ENCODE data around the gene RALGPS2.

RALGPS2 gene

DNA sequence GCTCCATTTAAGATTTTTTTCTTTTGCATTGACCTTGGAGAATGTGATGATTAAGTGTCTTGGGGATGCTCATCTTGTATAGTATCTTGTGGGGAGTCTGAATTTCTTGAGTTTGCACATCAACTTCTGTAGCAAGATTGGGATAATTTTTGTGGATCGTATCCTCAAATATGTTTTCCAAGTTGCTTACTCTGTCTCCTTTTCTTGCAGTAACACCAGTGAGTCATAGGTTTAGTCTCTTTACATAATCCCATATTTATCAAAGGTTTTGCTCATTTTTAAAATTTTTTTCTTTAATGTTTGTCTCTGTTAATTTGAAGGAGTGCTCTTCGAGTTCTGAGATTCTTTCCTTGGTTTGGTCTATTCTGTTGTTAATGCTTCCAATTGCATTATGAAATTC is 187.6 kb downstream of the RALGPS2 start:
- in situ Hi-C loops (cut with HindIII; ENCODE audit: low sequenced_read_pairs) = no loop called here

- in situ Hi-C loops (cut with HindIII; ENCODE audit: low sequenced_read_pairs) = no loop called here
These were observed 191.6 kb downstream of the RALGPS2 start for GRCh38 chr1:178916448-178917174.

DNA sequence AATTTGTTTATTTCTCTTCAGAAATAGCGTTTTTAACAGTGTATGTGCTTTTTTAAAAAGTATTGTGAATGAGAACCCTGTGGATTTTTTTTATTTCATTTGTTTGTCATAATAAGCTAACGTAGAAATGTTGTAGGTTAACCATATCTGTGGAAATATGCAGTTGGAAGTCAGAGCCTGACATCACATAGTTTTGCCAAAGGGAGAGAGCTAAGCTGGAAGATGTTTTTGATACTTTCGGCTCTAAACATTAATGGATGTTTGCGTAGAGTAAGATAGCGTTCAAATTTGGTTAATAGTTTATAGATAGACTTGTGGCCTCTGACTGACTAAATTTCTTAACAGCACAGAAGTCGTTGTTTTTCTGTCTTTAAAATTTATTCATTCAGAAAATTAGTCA is 193.3 kb downstream of the RALGPS2 start:
- in situ Hi-C loops (cut with HindIII; ENCODE audit: low sequenced_read_pairs) = no loop called here

- in situ Hi-C loops (cut with HindIII; ENCODE audit: low sequenced_read_pairs) = no loop called here
These were observed 193.9 kb downstream of the RALGPS2 start for GRCh38 chr1:178918955-178919354.

DNA sequence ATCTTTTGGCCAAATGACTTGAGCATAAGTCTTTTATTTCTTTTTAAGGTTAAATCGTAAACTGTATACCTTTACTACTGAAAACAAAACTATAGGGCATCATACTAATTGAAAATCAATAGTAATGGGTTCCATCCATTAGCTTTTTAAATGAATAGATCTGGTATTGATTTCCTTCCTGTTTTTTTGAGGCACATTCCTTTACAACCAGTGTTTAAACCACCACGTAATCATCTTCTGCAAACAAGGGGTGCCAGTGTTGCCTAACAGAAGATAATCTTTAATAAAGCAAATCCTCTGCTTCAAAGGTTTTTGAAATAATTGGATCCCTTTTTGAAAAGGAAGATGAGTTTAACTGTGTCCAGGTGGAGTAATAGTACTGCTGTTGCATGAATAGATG is 194.5 kb downstream of the RALGPS2 start:
- in situ Hi-C loops (cut with HindIII; ENCODE audit: low sequenced_read_pairs) = no loop called here

- in situ Hi-C loops (cut with HindIII; ENCODE audit: low sequenced_read_pairs) = no loop called here
These were observed 196.5 kb downstream of the RALGPS2 start for GRCh38 chr1:178921499-178921898.

DNA sequence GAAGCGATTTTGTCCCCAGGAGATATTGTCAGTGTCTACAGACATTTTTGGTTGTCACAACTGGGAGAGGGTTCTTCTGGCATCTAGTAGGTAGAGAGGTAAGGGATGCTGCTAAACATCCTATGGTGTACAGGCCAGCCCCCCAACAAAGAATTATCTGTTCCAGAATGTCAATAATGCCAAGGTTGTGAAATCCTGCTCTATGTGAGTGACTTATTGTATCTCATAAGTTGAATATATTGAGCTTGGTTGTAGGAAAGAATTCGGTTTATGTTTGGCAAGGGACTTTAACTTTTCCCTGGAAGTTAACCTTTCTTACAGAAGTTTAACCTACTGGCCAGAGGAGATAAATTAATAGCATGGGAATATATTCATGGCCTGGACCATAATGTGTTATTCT is 198.5 kb downstream of the RALGPS2 start:
- in situ Hi-C loops (cut with HindIII; ENCODE audit: low sequenced_read_pairs) = no loop called here

- in situ Hi-C loops (cut with HindIII; ENCODE audit: low sequenced_read_pairs) = no loop called here
These were observed 201.0 kb downstream of the RALGPS2 start for GRCh38 chr1:178926046-178926445.

DNA sequence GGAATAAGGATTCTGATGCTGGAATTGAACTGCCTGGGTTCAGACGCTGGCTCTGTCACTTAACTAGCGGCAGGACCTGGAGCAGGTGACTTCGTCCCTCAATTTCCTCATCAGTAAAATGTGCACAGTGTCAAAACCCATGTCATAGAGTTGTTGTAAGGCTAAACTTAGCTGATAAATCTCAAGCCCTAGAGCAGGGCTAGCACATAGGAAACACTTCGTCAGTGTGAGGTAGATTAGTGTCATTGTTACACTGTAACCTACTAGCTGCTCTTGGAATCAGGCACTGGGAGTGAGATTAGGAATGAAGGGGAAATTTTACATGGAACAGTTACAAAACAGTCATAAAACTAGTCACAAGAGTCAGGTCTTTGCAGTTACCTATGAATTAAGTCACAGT is 202.0 kb downstream of the RALGPS2 start:
- in situ Hi-C loops (cut with HindIII; ENCODE audit: low sequenced_read_pairs) = no loop called here

- in situ Hi-C loops (cut with HindIII; ENCODE audit: low sequenced_read_pairs) = no loop called here
These were observed 203.0 kb downstream of the RALGPS2 start for GRCh38 chr1:178928041-178928440.

DNA sequence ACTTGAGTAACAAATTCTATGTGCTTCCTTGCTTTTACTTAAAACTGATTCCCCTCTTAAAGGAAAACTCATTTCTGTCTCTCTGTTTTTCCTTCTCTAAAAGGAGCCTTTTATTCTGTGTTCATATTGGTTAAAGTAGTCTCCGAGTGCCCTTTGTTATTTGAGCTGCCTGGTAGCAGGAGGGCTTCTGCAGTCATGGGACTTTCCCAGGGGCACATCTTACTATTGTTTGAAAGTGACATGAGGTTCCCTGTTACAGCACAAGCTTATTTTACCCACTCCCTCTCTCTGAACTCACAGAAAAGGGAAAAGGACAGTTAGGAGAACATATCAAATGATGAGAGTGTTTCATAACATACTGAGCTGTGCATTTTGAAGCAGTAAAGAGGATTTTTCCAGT is 203.9 kb downstream of the RALGPS2 start:
- in situ Hi-C loops (cut with HindIII; ENCODE audit: low sequenced_read_pairs) = no loop called here

DNA sequence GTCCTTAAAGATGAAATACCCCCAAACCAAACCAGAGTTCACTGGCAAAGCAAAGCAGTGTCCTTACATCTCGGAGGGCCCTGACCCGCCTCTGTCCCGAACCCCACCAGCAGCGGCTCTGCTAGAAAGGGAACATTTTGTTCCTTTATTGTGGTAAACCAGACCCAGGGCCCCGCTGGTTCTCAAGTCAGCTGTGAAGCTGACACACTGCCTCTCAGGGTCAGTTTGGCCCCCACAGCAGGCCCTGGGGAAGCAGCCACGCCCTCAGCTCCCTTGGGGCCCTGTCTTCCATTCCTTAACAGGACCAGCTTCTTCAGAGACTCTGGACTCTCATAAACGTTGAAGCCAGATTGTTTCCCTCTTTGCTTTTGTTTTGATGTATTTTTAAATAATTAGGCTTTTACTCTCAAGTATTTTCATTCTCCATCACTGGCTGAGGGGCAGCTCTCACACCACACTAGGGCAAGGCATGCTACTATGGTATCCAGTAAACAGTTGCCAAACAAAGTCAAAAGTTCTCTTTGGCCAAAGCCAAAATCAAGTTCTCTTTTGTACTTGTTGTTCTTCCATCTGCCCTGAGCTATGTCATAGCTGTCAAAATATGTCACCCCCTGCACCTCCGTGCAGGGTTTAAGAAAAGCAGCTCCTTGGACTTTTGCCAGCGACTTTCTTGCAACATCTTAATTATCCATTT is 207.0 kb downstream of the RALGPS2 start:
- in situ Hi-C loops (cut with HindIII; ENCODE audit: low sequenced_read_pairs) = no loop called here

DNA sequence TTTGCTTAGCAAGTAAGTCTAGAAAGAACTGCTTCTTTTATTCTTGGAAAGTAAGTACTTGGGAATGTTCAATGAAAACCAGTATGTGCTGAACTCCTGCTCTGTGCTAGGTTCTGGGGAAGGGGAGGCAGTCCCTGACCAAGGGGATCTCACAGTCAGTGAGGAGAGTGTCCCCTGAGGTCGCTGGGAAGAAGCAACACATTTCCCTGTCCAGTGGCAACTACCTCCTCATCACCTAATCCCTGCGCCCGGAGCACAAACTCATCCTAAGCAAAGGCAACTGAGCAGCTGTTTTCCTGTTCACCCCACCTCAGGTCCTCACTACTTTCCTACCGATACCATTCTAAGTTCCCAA is 207.5 kb downstream of the RALGPS2 start:
- in situ Hi-C loops (cut with HindIII; ENCODE audit: low sequenced_read_pairs) = no loop called here

- in situ Hi-C loops (cut with HindIII; ENCODE audit: low sequenced_read_pairs) = no loop called here
These were observed 208.1 kb downstream of the RALGPS2 start for GRCh38 chr1:178933105-178933561.

DNA sequence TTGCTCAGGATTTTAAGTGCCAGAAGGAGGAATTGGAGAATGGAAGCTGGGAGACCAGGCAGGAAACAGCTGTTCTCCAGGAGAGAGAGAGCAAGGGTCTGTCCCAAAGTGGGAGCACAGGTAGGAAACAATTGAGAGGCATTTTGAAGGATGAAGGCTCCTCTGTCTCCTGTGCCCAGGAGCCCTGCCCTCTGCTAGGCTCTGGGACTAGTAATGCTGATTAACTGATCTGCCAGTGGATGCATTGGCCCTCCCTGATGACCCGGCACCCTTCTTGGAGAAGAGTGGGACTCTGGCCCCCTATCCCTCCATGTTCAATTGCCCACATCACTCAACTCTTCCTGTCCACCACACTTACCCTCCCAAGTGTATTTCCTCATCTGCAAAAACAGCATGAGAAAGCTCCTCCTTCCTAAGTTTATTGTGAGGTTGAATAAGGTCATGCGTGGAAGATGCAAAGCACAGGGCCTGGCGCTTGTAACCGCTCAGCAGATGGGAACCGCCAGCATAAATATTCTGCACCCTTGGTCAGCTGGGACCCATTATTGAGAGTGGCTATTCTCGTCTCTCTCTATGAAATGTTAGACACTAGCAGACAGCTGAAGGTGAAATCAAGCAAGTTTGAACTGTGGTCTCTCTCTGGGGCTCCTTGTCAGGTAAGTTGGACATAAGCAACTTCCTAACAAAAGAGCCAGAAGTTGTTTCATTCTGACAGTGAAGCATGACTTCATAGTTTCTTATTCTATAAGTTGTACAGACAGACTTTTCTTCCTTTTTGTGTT is 208.9 kb downstream of the RALGPS2 start:
- in situ Hi-C loops (cut with HindIII; ENCODE audit: low sequenced_read_pairs) = no loop called here

- in situ Hi-C loops (cut with HindIII; ENCODE audit: low sequenced_read_pairs) = no loop called here
These were observed 209.5 kb downstream of the RALGPS2 start for GRCh38 chr1:178934546-178934945.

DNA sequence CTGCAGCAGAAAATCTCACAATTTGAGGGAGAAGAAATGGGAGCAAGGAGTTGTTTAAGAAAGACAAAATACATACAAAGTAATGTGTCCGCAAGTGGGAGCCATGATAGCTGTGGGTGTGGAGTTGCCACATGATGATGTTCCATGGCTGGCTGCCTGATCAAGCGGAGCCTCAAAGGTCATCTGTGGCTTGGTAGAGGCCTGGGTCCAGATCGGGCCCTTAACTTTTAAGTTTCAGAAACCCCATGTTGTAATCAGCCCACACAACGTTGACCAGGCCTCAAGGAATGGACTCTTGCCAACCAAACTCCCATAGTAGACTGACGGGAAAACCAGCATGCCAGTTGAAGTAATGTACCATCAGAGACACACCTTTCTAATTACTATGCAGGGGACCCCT is 210.6 kb downstream of the RALGPS2 start:
- in situ Hi-C loops (cut with HindIII; ENCODE audit: low sequenced_read_pairs) = no loop called here

GRCh38 chr1:178937695-178938094 is 212.7 kb downstream of the RALGPS2 start:
- in situ Hi-C loops (cut with HindIII; ENCODE audit: low sequenced_read_pairs) = no loop called here

- in situ Hi-C loops (cut with HindIII; ENCODE audit: low sequenced_read_pairs) = no loop called here
These were observed 213.3 kb downstream of the RALGPS2 start for GRCh38 chr1:178938101-178938958.

- in situ Hi-C loops (cut with HindIII; ENCODE audit: low sequenced_read_pairs) = no loop called here
These were observed 213.9 kb downstream of the RALGPS2 start for GRCh38 chr1:178938959-178939317.
